ENCODE data around the gene WDR86.

Gene WDR86

DNA sequence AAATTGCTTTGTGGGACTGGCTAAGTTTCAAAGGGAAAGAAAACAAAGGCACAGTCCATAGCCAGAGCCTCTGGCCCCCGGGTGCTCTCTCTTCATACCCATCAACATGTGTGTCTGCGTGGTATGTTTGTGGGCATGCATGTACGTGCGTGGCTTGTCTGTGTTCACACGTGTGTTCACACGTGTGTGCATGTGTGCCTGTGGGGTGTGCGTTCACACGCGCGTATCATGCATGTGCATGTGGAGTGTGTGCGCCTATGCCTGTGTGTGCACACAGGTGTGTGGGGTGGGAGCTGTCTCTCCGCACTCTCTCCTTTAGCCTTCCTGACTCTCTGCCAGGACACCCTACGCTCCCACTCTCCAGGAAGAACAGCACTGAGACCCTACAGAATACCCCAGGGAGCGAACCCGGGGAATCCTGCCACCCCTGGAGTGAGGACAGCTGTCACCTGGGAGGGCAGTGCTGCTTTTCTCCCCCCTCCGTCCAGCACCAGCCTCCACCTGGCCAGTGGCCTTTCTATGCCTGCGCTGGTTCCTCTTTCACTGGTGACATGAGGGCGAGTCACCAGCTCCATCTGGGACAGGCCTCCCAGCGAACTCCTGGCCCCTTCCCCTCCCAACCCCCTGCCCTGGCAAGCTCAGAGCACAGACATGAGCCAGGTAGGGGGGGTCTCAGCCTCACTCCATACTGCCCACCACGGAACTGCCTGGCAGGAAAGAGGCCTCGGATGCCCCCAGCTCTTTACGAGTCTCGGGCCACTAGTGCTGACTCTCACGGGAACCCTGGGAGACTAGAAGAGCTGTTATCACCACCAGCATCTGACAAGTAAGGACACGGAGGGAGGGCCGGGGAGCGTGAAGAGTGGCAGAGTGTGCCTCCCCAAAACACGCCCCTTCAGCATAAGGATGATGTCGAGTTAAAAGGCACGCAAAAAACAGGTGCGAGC is 16.5 kb downstream of the WDR86 start:
- Histone ChIP-seq H3K9ac (ENCODE audit: low read length) (no peak overlapping the region), H3K4me1 (ENCODE audit: control insufficient read depth, insufficient read depth, low read length) (peaks cover 18% of the 10 kb centered on the region), H3K27me3 (ENCODE audit: control insufficient read depth, insufficient read depth, low read length) (no peaks in the 10 kb centered on the region), H3K36me3 (ENCODE audit: control insufficient read depth, insufficient read depth, low read length) (peaks cover 5% of the 10 kb centered on the region), H3K9me3 (ENCODE audit: control insufficient read depth, insufficient read depth, low read depth, low read length) (no peaks in the 10 kb centered on the region), H3K27ac (ENCODE audit: low read depth, low read length) (no peak overlapping the region), H3K4me3 (ENCODE audit: low read depth, low read length) (no peak overlapping the region)

DNA sequence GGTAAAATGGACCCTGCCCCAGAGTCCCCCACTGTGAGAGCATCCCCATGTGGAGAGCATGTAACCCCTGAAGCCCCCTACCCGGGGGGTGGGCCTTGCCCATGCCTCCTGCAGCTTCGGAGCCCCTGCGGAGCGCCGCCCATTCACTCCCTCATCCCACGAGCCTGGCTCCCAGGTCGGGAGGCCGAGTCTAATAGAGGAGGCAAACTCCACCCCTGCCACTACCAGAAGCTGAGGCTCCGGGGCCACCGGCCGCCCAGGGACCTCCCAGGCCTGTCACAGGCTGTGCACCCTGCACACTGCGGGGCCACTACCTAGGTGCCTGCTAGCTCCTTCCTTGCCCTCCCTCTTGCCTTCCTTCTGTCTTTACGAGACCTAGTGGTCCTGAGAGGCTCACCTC is 17.4 kb downstream of the WDR86 start:
- Histone ChIP-seq H3K9ac (ENCODE audit: low read length) (no peak overlapping the region), H3K4me1 (ENCODE audit: control insufficient read depth, insufficient read depth, low read length) (peaks cover 18% of the 10 kb centered on the region), H3K36me3 (ENCODE audit: control insufficient read depth, insufficient read depth, low read length) (no peaks in the 10 kb centered on the region), H3K4me3 (ENCODE audit: low read depth, low read length) (no peak overlapping the region), H3K9me3 (ENCODE audit: control insufficient read depth, insufficient read depth, low read depth, low read length) (no peaks in the 10 kb centered on the region), H3K27ac (ENCODE audit: low read depth, low read length) (no peak overlapping the region), H3K27me3 (ENCODE audit: control insufficient read depth, insufficient read depth, low read length) (no peaks in the 10 kb centered on the region)

DNA sequence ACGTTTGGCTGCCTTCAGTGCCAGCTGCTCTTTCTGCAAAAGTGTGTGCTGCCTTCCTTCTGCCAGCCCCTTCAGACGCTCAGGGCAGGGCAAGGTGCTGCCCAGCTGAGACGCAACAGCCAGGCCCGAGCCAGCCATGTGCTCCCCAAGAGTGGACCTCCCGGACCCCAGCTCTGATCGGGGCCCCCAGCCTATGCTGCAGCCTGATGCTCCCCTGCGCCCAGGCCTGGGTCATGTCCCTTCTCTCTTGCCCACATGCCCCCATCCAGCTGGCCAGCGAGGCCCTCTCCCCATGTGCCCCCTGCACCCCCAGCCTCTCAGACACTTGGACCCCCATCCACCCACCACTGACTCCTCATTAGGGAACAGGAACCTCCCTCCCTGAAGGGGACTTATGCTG is 17.8 kb downstream of the WDR86 start:
- no peaks in the 10 kb centered on the region for H3K36me3 ChIP-seq (ENCODE audit: control insufficient read depth, insufficient read depth, low read length)
- H3K9me3 ChIP-seq (ENCODE audit: control insufficient read depth, insufficient read depth, low read depth, low read length), result no peaks in the 10 kb centered on the region
- peaks cover 18% of the 10 kb centered on the region for H3K4me1 ChIP-seq (ENCODE audit: control insufficient read depth, insufficient read depth, low read length)
- no peaks in the 10 kb centered on the region for H3K27me3 ChIP-seq (ENCODE audit: control insufficient read depth, insufficient read depth, low read length)
- no peak overlapping the region for H3K4me3 ChIP-seq (ENCODE audit: low read depth, low read length)
- H3K27ac ChIP-seq (ENCODE audit: low read depth, low read length), result no peak overlapping the region
- H3K9ac ChIP-seq (ENCODE audit: low read length), result no peak overlapping the region

DNA sequence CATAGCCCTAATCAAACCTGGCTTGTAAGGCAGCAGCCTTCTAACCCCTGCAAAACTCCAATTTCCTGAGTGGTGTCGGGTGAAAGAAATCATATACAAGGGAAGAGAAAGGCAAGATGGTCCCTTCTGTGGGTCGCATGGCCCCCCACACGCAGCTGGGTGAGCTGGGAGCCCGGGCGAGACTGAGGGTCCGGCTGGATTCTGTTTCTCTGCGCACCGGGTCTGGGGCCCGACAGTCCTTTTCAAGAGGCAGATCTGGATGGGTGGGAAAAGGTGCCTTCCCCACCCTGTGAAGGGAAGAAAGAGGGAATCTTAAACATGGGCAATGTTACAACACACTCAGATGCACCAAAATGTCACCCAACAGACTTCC is 18.5 kb downstream of the WDR86 start:
- no peak overlapping the region for H3K9ac ChIP-seq (ENCODE audit: low read length)
- H3K9me3 ChIP-seq (ENCODE audit: control insufficient read depth, insufficient read depth, low read depth, low read length), result no peaks in the 10 kb centered on the region
- no peaks in the 10 kb centered on the region for H3K36me3 ChIP-seq (ENCODE audit: control insufficient read depth, insufficient read depth, low read length)
- H3K27ac ChIP-seq (ENCODE audit: low read depth, low read length), result no peak overlapping the region
- no peaks in the 10 kb centered on the region for H3K27me3 ChIP-seq (ENCODE audit: control insufficient read depth, insufficient read depth, low read length)
- H3K4me1 ChIP-seq (ENCODE audit: control insufficient read depth, insufficient read depth, low read length), result peaks cover 18% of the 10 kb centered on the region
- no peak overlapping the region for H3K4me3 ChIP-seq (ENCODE audit: low read depth, low read length)

DNA sequence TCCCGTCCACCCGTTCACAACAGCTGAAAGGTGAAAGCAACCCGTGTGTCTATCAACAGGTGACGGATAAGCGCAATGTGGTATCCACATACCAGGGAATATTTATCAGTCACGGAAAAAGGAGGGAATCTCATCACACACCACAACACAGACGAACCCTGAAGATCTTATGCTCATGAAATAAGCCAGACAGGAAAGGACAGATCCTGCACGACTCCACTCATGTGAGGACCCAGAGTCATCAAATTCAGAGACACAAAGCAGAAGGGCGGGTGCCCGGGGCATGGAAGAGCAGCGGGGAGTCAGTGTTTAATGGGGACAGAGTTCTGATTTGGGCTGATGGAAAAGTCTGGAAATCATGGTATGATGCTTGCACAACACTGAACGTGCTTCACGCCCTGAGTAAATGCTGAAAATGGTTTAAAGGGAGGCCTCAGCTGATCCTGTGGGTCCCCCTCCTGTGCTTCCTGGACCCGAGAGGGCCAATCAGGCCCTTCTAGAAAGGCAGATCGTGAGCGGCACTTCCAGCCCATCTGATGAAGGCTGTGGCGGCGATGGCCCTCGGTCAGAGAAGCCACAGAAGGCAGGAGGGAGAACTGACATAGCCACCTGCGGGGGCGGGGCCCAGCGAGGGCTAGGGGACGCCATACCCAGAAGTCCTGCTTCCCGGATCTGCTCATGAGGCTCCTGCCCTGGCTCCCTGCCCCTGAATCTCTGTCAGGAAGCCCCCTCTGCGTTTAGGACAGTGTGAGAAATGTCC is 19.1 kb downstream of the WDR86 start:
- H3K9me3 ChIP-seq (ENCODE audit: control insufficient read depth, insufficient read depth, low read depth, low read length), result no peaks in the 10 kb centered on the region
- no peak overlapping the region for H3K27ac ChIP-seq (ENCODE audit: low read depth, low read length)
- no peak overlapping the region for H3K4me3 ChIP-seq (ENCODE audit: low read depth, low read length)
- peaks cover 16% of the 10 kb centered on the region for H3K4me1 ChIP-seq (ENCODE audit: control insufficient read depth, insufficient read depth, low read length)
- no peak overlapping the region for H3K9ac ChIP-seq (ENCODE audit: low read length)
- H3K27me3 ChIP-seq (ENCODE audit: control insufficient read depth, insufficient read depth, low read length), result no peaks in the 10 kb centered on the region
- H3K36me3 ChIP-seq (ENCODE audit: control insufficient read depth, insufficient read depth, low read length), result no peaks in the 10 kb centered on the region

DNA sequence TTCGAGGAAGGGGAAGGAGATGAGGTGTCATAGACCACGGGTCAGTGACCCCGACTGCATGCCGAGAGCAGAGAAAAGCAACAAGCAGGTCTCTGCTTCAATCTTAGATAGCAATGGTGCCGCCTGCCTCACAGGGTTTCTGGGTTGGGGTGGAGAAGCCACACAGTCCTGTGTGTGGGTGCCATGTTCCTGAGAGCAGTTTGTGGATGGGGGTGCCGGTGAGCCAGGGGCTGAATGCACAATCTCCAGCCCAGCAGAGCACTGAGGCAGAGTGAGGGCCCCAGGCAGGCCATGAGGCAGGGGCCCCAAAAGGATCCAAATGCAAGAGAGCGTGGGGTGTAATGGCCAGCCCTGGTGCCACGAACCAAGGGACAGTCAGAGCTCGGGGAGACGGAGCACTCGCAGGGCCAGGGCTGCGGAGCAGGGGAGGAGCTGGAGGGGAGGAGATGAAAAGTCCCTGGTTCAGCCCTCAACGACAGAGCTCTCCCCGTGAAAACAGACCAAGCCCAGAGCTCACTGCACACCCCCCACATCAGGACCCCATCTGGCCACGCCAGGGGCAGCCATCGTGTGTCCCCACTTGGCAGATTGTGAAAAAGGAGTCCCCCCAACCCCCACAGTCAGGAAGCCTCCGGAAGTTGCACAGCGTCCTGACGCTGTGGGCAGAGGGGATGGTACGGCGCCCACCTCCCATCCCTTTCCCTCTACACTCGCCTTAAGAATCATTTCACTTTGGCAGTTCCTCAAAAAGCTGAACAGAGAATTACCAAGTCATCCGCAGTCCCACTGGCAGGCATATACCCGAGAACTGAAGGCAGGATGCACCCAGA is 19.9 kb downstream of the WDR86 start:
- peaks cover 2% of the 10 kb centered on the region; the same call in 1 of the 2 replicates for H3K27me3 ChIP-seq (ENCODE audit: control insufficient read depth, insufficient read depth, low read length)
- H3K4me1 ChIP-seq (ENCODE audit: control insufficient read depth, insufficient read depth, low read length), result peaks cover 8% of the 10 kb centered on the region

DNA sequence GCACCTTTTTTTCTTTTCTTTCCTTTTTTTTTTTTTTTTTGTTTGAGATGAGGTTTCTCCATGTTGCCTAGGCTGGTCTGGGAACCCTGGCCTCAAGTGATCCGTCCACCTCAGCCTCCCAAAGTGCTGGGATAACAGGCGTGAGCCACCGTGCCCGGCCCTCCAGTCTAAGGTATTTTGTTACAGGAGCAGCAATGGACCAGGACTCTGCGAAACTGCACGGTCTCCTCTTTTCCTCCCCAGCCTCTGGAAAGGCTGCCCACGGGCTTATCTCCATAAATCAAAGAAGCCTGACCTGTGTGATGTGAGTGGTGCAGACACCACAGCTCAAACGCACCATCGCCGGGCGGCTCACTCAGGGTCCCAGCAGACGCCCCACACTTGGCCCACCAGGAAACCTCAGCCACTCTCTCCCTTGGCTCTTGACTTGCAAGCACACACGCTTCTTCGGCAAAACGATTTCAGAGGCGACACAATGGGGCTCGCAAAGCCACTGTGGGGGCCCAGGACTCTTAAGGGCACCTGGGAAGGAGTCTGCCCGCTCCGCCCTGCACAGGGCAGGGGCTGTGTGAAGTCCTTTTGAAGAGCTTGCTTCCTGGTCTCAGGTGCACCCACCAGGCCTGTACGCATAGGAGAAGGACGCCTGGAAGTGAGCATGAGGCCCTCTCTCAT is 20.6 kb downstream of the WDR86 start:
- Histone ChIP-seq H3K4me3 (ENCODE audit: low read depth, low read length) (no peak overlapping the region), H3K27me3 (ENCODE audit: control insufficient read depth, insufficient read depth, low read length) (peaks cover 10% of the 10 kb centered on the region; the same call in 1 of the 2 replicates), H3K36me3 (ENCODE audit: control insufficient read depth, insufficient read depth, low read length) (no peaks in the 10 kb centered on the region), H3K9ac (ENCODE audit: low read length) (no peak overlapping the region), H3K4me1 (ENCODE audit: control insufficient read depth, insufficient read depth, low read length) (peaks cover under 1% of the 10 kb centered on the region; the same call in 1 of the 2 replicates), H3K27ac (ENCODE audit: low read depth, low read length) (no peak overlapping the region), H3K9me3 (ENCODE audit: control insufficient read depth, insufficient read depth, low read depth, low read length) (no peaks in the 10 kb centered on the region)

More for the DNA sequence above, 19.9 kb downstream of the WDR86 start:
- H3K9me3 ChIP-seq (ENCODE audit: control insufficient read depth, insufficient read depth, low read depth, low read length), result no peaks in the 10 kb centered on the region
- no peak overlapping the region for H3K9ac ChIP-seq (ENCODE audit: low read length)
- no peak overlapping the region for H3K27ac ChIP-seq (ENCODE audit: low read depth, low read length)
- H3K36me3 ChIP-seq (ENCODE audit: control insufficient read depth, insufficient read depth, low read length), result no peaks in the 10 kb centered on the region
- no peak overlapping the region for H3K4me3 ChIP-seq (ENCODE audit: low read depth, low read length)

DNA sequence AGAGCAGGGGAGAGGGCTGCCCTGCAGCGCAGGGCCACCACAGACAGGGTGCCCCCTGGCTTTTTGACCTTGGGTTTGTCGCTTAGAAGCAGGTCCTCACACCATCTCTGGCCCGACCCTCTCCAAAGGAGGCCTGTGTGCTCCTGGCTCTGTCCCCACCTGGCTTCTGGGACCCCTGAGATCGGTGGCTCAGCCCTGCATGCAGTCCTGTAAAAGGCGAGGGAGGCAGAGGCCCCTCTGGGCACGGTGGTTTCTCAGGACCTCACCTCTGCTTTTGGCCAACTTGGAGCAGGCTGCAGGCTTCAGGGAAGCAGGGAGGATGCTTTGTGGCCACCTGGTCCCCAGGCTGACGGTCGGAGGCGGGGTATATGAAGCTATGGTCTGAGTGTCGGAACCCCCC is 21.4 kb downstream of the WDR86 start:
- no peaks in the 10 kb centered on the region for H3K36me3 ChIP-seq (ENCODE audit: control insufficient read depth, insufficient read depth, low read length)
- no peak overlapping the region for H3K4me3 ChIP-seq (ENCODE audit: low read depth, low read length)
- no peak overlapping the region for H3K27ac ChIP-seq (ENCODE audit: low read depth, low read length)
- peaks cover 18% of the 10 kb centered on the region for H3K27me3 ChIP-seq (ENCODE audit: control insufficient read depth, insufficient read depth, low read length)
- no peaks in the 10 kb centered on the region for H3K9me3 ChIP-seq (ENCODE audit: control insufficient read depth, insufficient read depth, low read depth, low read length)
- no peaks in the 10 kb centered on the region for H3K4me1 ChIP-seq (ENCODE audit: control insufficient read depth, insufficient read depth, low read length)
- no peak overlapping the region for H3K9ac ChIP-seq (ENCODE audit: low read length)

DNA sequence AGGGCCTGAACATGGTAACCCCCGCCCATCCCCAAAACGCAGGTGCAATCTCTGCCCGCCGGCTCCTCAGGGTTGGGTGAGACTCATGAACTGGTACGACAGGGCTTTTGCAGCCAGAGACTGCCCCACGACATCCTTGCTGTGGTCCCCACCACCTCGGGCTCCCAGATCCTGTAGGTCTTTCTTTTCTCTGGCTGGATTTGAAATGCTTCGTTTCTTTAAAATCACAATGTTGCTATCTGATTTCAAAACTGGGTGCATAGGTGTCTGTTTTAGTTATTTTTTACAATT is 21.9 kb downstream of the WDR86 start:
- H3K27me3 ChIP-seq (ENCODE audit: control insufficient read depth, insufficient read depth, low read length), result peaks cover 22% of the 10 kb centered on the region
- no peaks in the 10 kb centered on the region for H3K4me1 ChIP-seq (ENCODE audit: control insufficient read depth, insufficient read depth, low read length)
- no peaks in the 10 kb centered on the region for H3K36me3 ChIP-seq (ENCODE audit: control insufficient read depth, insufficient read depth, low read length)
- H3K9me3 ChIP-seq (ENCODE audit: control insufficient read depth, insufficient read depth, low read depth, low read length), result no peaks in the 10 kb centered on the region
- H3K9ac ChIP-seq (ENCODE audit: low read length), result no peak overlapping the region
- no peak overlapping the region for H3K27ac ChIP-seq (ENCODE audit: low read depth, low read length)
- H3K4me3 ChIP-seq (ENCODE audit: low read depth, low read length), result no peak overlapping the region

DNA sequence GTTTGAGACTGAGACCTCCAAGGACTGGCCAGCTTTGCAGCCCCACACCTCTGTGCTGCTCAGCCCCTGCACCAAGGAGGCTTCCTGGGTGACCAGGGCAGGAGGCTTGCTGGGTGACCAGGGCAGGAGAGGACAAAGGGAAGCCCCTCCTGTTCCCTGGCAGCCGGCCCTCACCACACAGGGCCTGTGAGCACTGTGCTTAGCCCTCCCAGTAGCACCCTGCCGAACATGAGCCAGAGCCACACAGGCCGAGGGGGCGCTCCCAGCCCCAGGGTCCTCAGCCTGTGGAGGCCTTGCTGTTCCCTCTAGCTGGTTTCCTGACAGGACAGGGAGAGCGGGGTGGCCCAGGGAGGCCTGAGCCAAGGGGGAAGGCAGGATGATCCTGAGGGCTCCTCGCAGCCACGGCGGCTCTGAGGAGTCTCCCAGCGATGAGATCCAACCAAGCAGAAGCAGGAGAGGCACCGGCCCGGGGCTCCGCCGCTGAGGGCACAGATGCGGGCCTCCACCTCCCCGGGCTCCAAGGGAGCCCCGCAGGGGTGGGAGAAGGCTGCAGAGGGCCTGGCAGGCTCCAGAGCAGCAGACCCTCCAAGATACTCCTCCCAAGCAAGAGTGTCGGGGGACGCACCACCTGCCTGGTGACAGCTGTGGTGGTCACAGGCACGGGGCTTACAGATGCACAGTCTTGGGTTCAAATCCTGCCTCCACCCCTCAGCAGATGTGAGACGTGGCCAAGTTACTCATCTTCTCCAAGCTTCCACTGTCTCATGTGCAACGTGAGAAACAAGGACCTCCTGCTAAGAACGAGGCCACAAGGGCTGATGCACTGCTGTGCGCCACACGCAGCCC is 22.5 kb downstream of the WDR86 start:
- Histone ChIP-seq H3K36me3 (ENCODE audit: control insufficient read depth, insufficient read depth, low read length) (no peaks in the 10 kb centered on the region), H3K4me3 (ENCODE audit: low read depth, low read length) (no peak overlapping the region), H3K9ac (ENCODE audit: low read length) (no peak overlapping the region), H3K4me1 (ENCODE audit: control insufficient read depth, insufficient read depth, low read length) (0 out of 2 replicates have a peak, but pooled peaks cover 2% of the 10 kb centered on the region), H3K27ac (ENCODE audit: low read depth, low read length) (no peak overlapping the region), H3K27me3 (ENCODE audit: control insufficient read depth, insufficient read depth, low read length) (peaks cover 28% of the 10 kb centered on the region), H3K9me3 (ENCODE audit: control insufficient read depth, insufficient read depth, low read depth, low read length) (no peaks in the 10 kb centered on the region)
